ENCODE results near the gene TEX55.

GRCh38 chr3:119170821-119171220 lies 24.9 kb downstream of the TEX55 start:
- TF ChIP-seq CTCF (IDR thresholded peaks at IDR 0.05) (no peak), POLR2A (IDR thresholded peaks at IDR 0.05) (no peak), EP300 (IDR thresholded peaks at IDR 0.05) (no peak)
